NB4 (cell line): Measurements from ENCODE around the gene DDX21.
A peak's percentile ranks its signal among the peaks of the same experiment; 100 is the strongest.

ENCODE experiments used
- CTCF ChIP-seq: IDR thresholded peaks from one replicate; pipeline ENCODE4 v1.5.1; 2012; ENCODE audit warnings: low read depth, low read length
- MAX ChIP-seq: IDR thresholded peaks from 2 replicates; pipeline ENCODE4 v1.6.1; 2011; ENCODE audit warnings: low read depth, low read length
- POLR2A ChIP-seq: IDR thresholded peaks from 2 replicates; pipeline ENCODE4 v1.6.1; 2011; ENCODE audit warnings: mild to moderate bottlenecking; ENCODE audit not compliant: insufficient read length; ENCODE audit errors: extremely low read depth

GRCh38 chr10:69007260-69007659 lies 51.3 kb downstream of the DDX21 start:
- peak; percentile 23 for TF ChIP-seq CTCF
- 0 out of 2 replicates have a peak, but pooled peaks have one; percentile 10 for TF ChIP-seq MAX
- no peak for TF ChIP-seq POLR2A
